NCI-H510A treated with DMSO at 0.1 percent for 48 hours (cell line): ENCODE data around the gene EMILIN2.
A peak's percentile ranks its signal among the peaks of the same experiment; 100 is the strongest.

ENCODE experiments used
- DNase-seq: peaks from one replicate; lab custom pipeline; 2025; lab: John Stamatoyannopoulos, UW

Gene EMILIN2

GRCh38 chr18:2878656-2879330 is 32.0 kb downstream of the EMILIN2 start:
- no peak for DNase-seq

GRCh38 chr18:2879889-2880288 is 33.1 kb downstream of the EMILIN2 start:
- DNase-seq: no peak

GRCh38 chr18:2880473-2880872 is 33.7 kb downstream of the EMILIN2 start:
- DNase-seq: no peak

GRCh38 chr18:2881088-2881839 is 34.5 kb downstream of the EMILIN2 start:
- peak; percentile 74 for DNase-seq

- no peak for DNase-seq
These were observed 35.0 kb downstream of the EMILIN2 start for GRCh38 chr18:2881840-2882195.

GRCh38 chr18:2882201-2882600 is 35.4 kb downstream of the EMILIN2 start:
- DNase-seq: no peak

- DNase-seq: peak; percentile 45
These were observed 36.4 kb downstream of the EMILIN2 start for GRCh38 chr18:2883076-2883735.

- no peak for DNase-seq
These were observed 38.0 kb downstream of the EMILIN2 start for GRCh38 chr18:2884706-2885285.

GRCh38 chr18:2887470-2887869 is 40.7 kb downstream of the EMILIN2 start:
- DNase-seq: no peak

- no peak for DNase-seq
These were observed 43.0 kb downstream of the EMILIN2 start for GRCh38 chr18:2889761-2890192.

- no peak for DNase-seq
These were observed 43.8 kb downstream of the EMILIN2 start for GRCh38 chr18:2890606-2891005.

GRCh38 chr18:2891526-2892431 is 45.0 kb downstream of the EMILIN2 start:
- DNase-seq: no peak

GRCh38 chr18:2893056-2893455 is 46.2 kb downstream of the EMILIN2 start:
- no peak for DNase-seq

- no peak for DNase-seq
These were observed 46.9 kb downstream of the EMILIN2 start for GRCh38 chr18:2893676-2894075.

- no peak for DNase-seq
These were observed 47.5 kb downstream of the EMILIN2 start for GRCh38 chr18:2894131-2894840.

GRCh38 chr18:2894841-2895370 is 48.1 kb downstream of the EMILIN2 start:
- DNase-seq: no peak

GRCh38 chr18:2895391-2895790 is 48.6 kb downstream of the EMILIN2 start:
- DNase-seq: no peak

- DNase-seq: no peak
These were observed 50.2 kb downstream of the EMILIN2 start for GRCh38 chr18:2896990-2897389.

GRCh38 chr18:2897448-2898185 is 50.8 kb downstream of the EMILIN2 start:
- DNase-seq: no peak

- no peak for DNase-seq
These were observed 51.4 kb downstream of the EMILIN2 start for GRCh38 chr18:2898186-2898640.
